Activated CD4-positive, alpha-beta T cell treated with anti-CD3 and anti-CD28 coated beads, Interleukin-2, Interleukin-4, amounts not matched to agents 100 ng/mL and 50 ng/mL, durations not matched to agents 16 hours and 8 hours (primary cell): ENCODE measurements around the gene PCSK4.
"Not testable (repeated sequence)": the region's sequence is repeated elsewhere in the genome, so short reads cannot be mapped to it uniquely, and the experiment has no call there.

Experiments used
- DNase-seq: peaks from one replicate; pipeline ENCODE4 v3.0.0-alpha.2; 2020; ENCODE audit warnings: low spot score

Gene PCSK4

GRCh38 chr19:1522061-1522460 lies 31.9 kb upstream of the PCSK4 start:
- DNase-seq: no peak

- no peak for DNase-seq
These were observed 31.5 kb upstream of the PCSK4 start for GRCh38 chr19:1521636-1522035.

- DNase-seq: no peak
These were observed 30.1 kb upstream of the PCSK4 start for GRCh38 chr19:1520203-1520780.

GRCh38 chr19:1519802-1520201 lies 29.7 kb upstream of the PCSK4 start:
- not testable (repeated sequence) for DNase-seq

- DNase-seq: no peak
These were observed 28.3 kb upstream of the PCSK4 start for GRCh38 chr19:1518471-1518870.

GRCh38 chr19:1516395-1516753 lies 26.2 kb upstream of the PCSK4 start:
- DNase-seq: no peak

GRCh38 chr19:1514986-1515721 lies 25.0 kb upstream of the PCSK4 start:
- DNase-seq: no peak

- no peak for DNase-seq
These were observed 24.1 kb upstream of the PCSK4 start for GRCh38 chr19:1514295-1514661.

- DNase-seq: peak; percentile 76
These were observed 23.5 kb upstream of the PCSK4 start for GRCh38 chr19:1513499-1514294.

- peak; percentile 70 for DNase-seq
These were observed 22.7 kb upstream of the PCSK4 start, which contains the start of gene ADAMTSL5 for GRCh38 chr19:1512671-1513498. Gene ADAMTSL5, minus strand, starts transcription at chr19:1513019. Its CDS starts 2,076 bp downstream, at chr19:1510943.

- no peak for DNase-seq
These were observed 21.5 kb upstream of the PCSK4 start for GRCh38 chr19:1511318-1512317.

- no peak for DNase-seq
These were observed 20.7 kb upstream of the PCSK4 start for GRCh38 chr19:1510807-1511206.

GRCh38 chr19:1510442-1510806 lies 20.3 kb upstream of the PCSK4 start:
- no peak for DNase-seq

- DNase-seq: no peak
These were observed 19.7 kb upstream of the PCSK4 start for GRCh38 chr19:1509602-1510441.

- DNase-seq: no peak
These were observed 18.3 kb upstream of the PCSK4 start for GRCh38 chr19:1508507-1508856.

GRCh38 chr19:1507763-1508506 lies 17.8 kb upstream of the PCSK4 start:
- DNase-seq: peak; percentile 89

GRCh38 chr19:1507192-1507660 lies 17.1 kb upstream of the PCSK4 start:
- DNase-seq: no peak

GRCh38 chr19:1505991-1506881 lies 16.1 kb upstream of the PCSK4 start:
- DNase-seq: no peak
